Neural cell (in vitro differentiated cells): Measurements from ENCODE around the gene SLC26A4. TPM values are rescaled to one million over a fixed set of nuclear protein-coding genes. Genes with fewer than 3 reads are reported as not detected.

ENCODE experiments used
- H2AFZ ChIP-seq: fragments of 200-600, 300-800 bp; sonication (generic), shearing (Covaris generic); 2 replicates; pipeline ENCODE4 v1.6.0; 2014; ENCODE audit warnings: low read depth, mild to moderate bottlenecking, antibody characterized with exemption, low read length, moderate library complexity
- H3F3A ChIP-seq: fragments of 200-600 bp; shearing (Covaris generic); 2 replicates; pipeline ENCODE4 v1.6.1; 2016; ENCODE audit warnings: mild to moderate bottlenecking, moderate library complexity, mixed read lengths, antibody characterized with exemption, low read length; ENCODE audit not compliant: insufficient read depth, poor library complexity, severe bottlenecking
- H3K27ac ChIP-seq: fragments of 200-600, 300-800 bp; sonication (generic), shearing (Covaris generic); 2 replicates; pipeline ENCODE4 v1.5.1; 2014; ENCODE audit warnings: mild to moderate bottlenecking, low read length, moderate library complexity
- H3K27me3 ChIP-seq: fragments of 300-800, 200-600 bp; sonication (generic), shearing (Covaris generic); 2 replicates; pipeline ENCODE4 v1.6.0; 2014; ENCODE audit warnings: mild to moderate bottlenecking, low read depth, low read length, moderate library complexity; ENCODE audit not compliant: insufficient read depth
- H3K36me3 ChIP-seq: fragments of 300-800, 200-600 bp; sonication (generic), shearing (Covaris generic); 2 replicates; pipeline ENCODE4 v1.5.1; 2014; ENCODE audit warnings: mild to moderate bottlenecking, antibody characterized with exemption, low read length, moderate library complexity; ENCODE audit not compliant: insufficient read depth
- H3K4me2 ChIP-seq: fragments of 300-800, 200-600 bp; sonication (generic), shearing (Covaris generic); 2 replicates; pipeline ENCODE4 v1.6.0; 2014; ENCODE audit warnings: mild to moderate bottlenecking, low read length
- H3K4me3 ChIP-seq: fragments of 300-800, 200-600 bp; sonication (generic), shearing (Covaris generic); 2 replicates; pipeline ENCODE4 v1.5.1; 2014; ENCODE audit warnings: mild to moderate bottlenecking, low read length, moderate library complexity
- H3K79me2 ChIP-seq: fragments of 200-600 bp; shearing (Covaris generic); replicated peaks from 2 replicates; pipeline ENCODE4 v1.6.0; 2014; ENCODE audit warnings: mild to moderate bottlenecking, low read length, moderate library complexity; ENCODE audit not compliant: insufficient read depth
- H3K9ac ChIP-seq: fragments of 300-800, 200-600 bp; sonication (generic), shearing (Covaris generic); 2 replicates; pipeline ENCODE4 v1.6.1; 2016; ENCODE audit warnings: mild to moderate bottlenecking, low read length, mixed read lengths
- H3K9me2 ChIP-seq: fragments of 200-600 bp; shearing (Covaris generic); 2 replicates; pipeline ENCODE4 v1.6.1; 2016; ENCODE audit warnings: mild to moderate bottlenecking, low read length, mixed read lengths; ENCODE audit not compliant: insufficient read depth
- H3K9me3 ChIP-seq: fragments of 200-600, 300-800 bp; sonication (generic), shearing (Covaris generic); 2 replicates; pipeline ENCODE4 v1.6.1; 2016; ENCODE audit warnings: mild to moderate bottlenecking, mixed run types, low read length, moderate library complexity, mixed read lengths
- H4K20me1 ChIP-seq: fragments of 200-600 bp; shearing (Covaris generic); 2 replicates; pipeline ENCODE4 v1.6.1; 2016; ENCODE audit warnings: mild to moderate bottlenecking, mixed run types; ENCODE audit not compliant: insufficient read depth
- CTCF ChIP-seq: fragments of 450-650 bp; IDR thresholded peaks from 2 replicates; pipeline ENCODE4 v1.5.1; 2014; ENCODE audit warnings: antibody characterized with exemption, mild to moderate bottlenecking, moderate library complexity; ENCODE audit not compliant: poor library complexity, severe bottlenecking
- EP300 ChIP-seq: fragments of 450-650 bp; conservative IDR thresholded peaks from 2 replicates; pipeline ENCODE4 v1.6.1; 2014; ENCODE audit warnings: antibody characterized with exemption, mild to moderate bottlenecking, moderate library complexity; ENCODE audit not compliant: poor library complexity, severe bottlenecking
- EZH2 ChIP-seq: fragments of 200-600, 300-800 bp; shearing (Covaris generic), sonication (generic); IDR thresholded peaks from 2 replicates; pipeline ENCODE4 v1.6.1; 2014; ENCODE audit warnings: antibody characterized with exemption, low read length, borderline replicate concordance, mild to moderate bottlenecking; ENCODE audit not compliant: insufficient read depth, poor library complexity, severe bottlenecking
- MXI1 ChIP-seq: fragments of 450-650 bp; conservative IDR thresholded peaks from 2 replicates; pipeline ENCODE4 v1.6.1; 2014; ENCODE audit warnings: antibody characterized with exemption, mild to moderate bottlenecking; ENCODE audit not compliant: poor library complexity, severe bottlenecking
- POLR2AphosphoS5 ChIP-seq: IDR thresholded peaks from 2 replicates; pipeline ENCODE4 v1.6.1; 2012
- RAD21 ChIP-seq: fragments of 450-650 bp; conservative IDR thresholded peaks from 2 replicates; pipeline ENCODE4 v1.6.1; 2014; ENCODE audit warnings: antibody characterized with exemption, mild to moderate bottlenecking, moderate library complexity
- REST ChIP-seq: IDR thresholded peaks from 2 replicates; pipeline ENCODE4 v1.6.1; 2012; ENCODE audit warnings: borderline replicate concordance
- SMC3 ChIP-seq: fragments of 450-650 bp; conservative IDR thresholded peaks from 2 replicates; pipeline ENCODE4 v1.6.1; 2014; ENCODE audit warnings: antibody characterized with exemption, mild to moderate bottlenecking, moderate library complexity; ENCODE audit not compliant: poor library complexity
- TAF1 ChIP-seq: IDR thresholded peaks from 2 replicates; pipeline ENCODE4 v1.6.1; 2012; ENCODE audit warnings: low read depth
- polyA plus RNA-seq: library from polyadenylated mRNA; depleted of rRNA; stranded (reverse); fragments of >200 nt; gene quantifications from 2 replicates; pipeline ENCODE4 v1.2.3, GENCODE V29; 2014

SLC26A4 gene
- polyA plus RNA-seq, 1 donor from 2014 or later = not detected

- Histone ChIP-seq H3K4me2 (no peak overlapping the region), H3K79me2 (no peaks in the 10 kb centered on the region), H3K36me3 (no peaks in the 10 kb centered on the region), H3K9me3 (no peaks in the 10 kb centered on the region), H3F3A (no peaks in the 10 kb centered on the region), H4K20me1 (no peaks in the 10 kb centered on the region), H3K9ac (no peak overlapping the region), H2AFZ (no peak overlapping the region), H3K27ac (no peak overlapping the region), H3K9me2 (no peaks in the 10 kb centered on the region), H3K27me3 (peaks cover 53% of the 10 kb centered on the region), H3K4me3 (no peak overlapping the region)
- no peak for TF ChIP-seq CTCF
- no peak for TF ChIP-seq MXI1
- no peak for TF ChIP-seq SMC3
- no peak for TF ChIP-seq RAD21
- TF ChIP-seq REST = no peak
- TF ChIP-seq EP300 = no peak
- TF ChIP-seq TAF1 = no peak
- no peak for TF ChIP-seq POLR2AphosphoS5
- no peak for TF ChIP-seq EZH2
These were observed 2.6 kb downstream of the SLC26A4 start for GRCh38 chr7:107663196-107663595.

GRCh38 chr7:107666790-107667189 lies 6.2 kb downstream of the SLC26A4 start:
- H2AFZ ChIP-seq = no peak overlapping the region
- no peak overlapping the region for H3K27ac ChIP-seq
- no peaks in the 10 kb centered on the region for H3K9me2 ChIP-seq
- no peak overlapping the region for H3K4me2 ChIP-seq
- H3K9me3 ChIP-seq = no peaks in the 10 kb centered on the region
- no peaks in the 10 kb centered on the region for H3K79me2 ChIP-seq
- H3K9ac ChIP-seq = no peak overlapping the region
- H3K4me3 ChIP-seq = no peak overlapping the region
- peaks cover 17% of the 10 kb centered on the region for H3K27me3 ChIP-seq
- no peaks in the 10 kb centered on the region for H3K36me3 ChIP-seq
- TF ChIP-seq EP300 (no peak), TAF1 (no peak), CTCF (no peak), RAD21 (no peak), SMC3 (no peak), REST (no peak), MXI1 (no peak), EZH2 (no peak), POLR2AphosphoS5 (no peak)
- no peaks in the 10 kb centered on the region for H4K20me1 ChIP-seq
- no peaks in the 10 kb centered on the region for H3F3A ChIP-seq
